Stimulated activated CD8-positive, alpha-beta memory T cell treated with anti-CD3 and anti-CD28 coated beads, Interleukin-12 subunit alpha, Interleukin-12 subunit beta, amount 100 ng/mL, for 4 hours (primary cell): ENCODE data around the gene DYSF.

Source experiments
- DNase-seq: peaks from one replicate; pipeline ENCODE4 v3.0.0-alpha.2; 2020; ENCODE audit warnings: low read depth

Gene DYSF

DNA sequence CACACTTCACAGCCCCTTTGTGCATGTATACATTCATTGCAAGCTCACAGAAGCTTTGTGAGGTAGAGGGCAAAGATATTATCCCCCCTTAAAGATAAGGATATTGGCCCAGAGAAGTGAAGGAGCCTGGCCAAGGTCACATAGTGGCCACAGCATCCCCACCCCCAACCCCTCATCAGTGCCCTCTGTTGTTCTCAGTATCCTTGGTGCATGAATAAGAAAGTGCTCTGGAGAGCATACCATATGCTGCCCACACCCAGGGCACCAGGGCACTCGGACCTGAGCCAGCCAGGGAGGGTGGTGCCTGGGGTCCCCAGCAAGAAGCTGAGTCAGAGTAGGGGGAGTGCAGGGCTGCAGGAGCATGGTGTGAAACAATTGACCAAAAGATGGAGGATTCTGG, 3.3 kb downstream of the DYSF start:
- no peak for DNase-seq

GRCh38 chr2:71457123-71457915, 4.0 kb downstream of the DYSF start:
- no peak for DNase-seq

DNA sequence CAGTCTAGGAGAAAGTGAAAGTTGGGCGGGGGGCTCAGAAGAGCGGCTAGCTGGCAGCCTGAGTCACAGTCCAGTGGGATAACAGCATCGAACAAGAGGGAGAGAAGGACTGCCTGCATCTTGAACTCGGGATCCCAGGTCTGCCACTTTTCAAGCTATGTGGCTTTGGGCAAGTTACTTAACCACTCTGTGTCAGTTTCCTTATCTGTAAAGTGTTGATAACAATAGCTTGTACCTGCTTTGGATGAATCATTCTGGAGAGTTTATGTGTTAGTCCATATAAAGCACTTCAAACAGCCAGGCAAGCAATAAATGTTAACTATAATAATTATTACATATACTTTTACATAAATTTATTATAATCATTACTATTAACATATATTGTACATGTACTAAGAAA, 4.6 kb downstream of the DYSF start:
- no peak for DNase-seq

GRCh38 chr2:71458413-71459083, 5.2 kb downstream of the DYSF start:
- no peak for DNase-seq

GRCh38 chr2:71459084-71459431, 5.7 kb downstream of the DYSF start:
- no peak for DNase-seq

DNA sequence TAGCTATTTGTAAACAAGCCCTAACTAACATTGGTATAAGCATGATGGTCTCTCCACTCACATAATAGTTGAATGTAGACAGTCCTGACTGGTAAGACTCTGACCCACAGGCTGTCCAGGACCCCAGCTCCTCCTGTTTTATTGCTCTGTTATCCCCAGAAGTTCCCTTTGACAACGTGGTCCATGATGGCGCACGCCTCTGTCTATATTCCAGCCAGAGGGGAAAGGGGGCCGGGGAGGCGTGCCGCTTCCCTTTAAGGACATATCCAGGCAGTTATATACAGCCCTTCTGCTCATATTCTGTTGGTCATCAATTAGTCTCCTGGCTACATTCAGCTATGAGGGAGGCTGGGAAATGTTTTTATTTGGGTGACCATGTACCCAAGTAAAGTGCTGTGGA, 6.7 kb downstream of the DYSF start:
- DNase-seq: no peak

GRCh38 chr2:71460595-71461303, 7.4 kb downstream of the DYSF start:
- DNase-seq: no peak

DNA sequence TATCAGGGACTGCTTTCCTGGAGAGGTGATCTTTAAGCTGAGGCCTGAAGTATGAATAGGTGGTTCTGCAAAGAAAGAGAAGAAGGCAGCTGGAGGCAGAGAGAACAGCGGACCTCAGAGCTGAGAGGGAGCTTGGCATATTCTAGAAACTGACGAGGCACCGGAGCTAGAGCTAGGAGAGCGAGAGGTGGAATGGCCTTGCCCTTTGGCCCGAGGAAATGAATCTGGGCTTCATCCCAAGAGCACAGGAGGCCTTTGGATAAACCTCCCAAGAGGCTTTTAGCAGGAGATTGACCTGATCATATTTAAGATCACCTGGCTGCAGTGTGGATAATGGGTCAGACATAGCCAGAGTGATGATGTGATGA, 7.9 kb downstream of the DYSF start:
- DNase-seq: no peak

- no peak for DNase-seq
Observed at GRCh38 chr2:71462056-71462605, 8.8 kb downstream of the DYSF start.

DNA sequence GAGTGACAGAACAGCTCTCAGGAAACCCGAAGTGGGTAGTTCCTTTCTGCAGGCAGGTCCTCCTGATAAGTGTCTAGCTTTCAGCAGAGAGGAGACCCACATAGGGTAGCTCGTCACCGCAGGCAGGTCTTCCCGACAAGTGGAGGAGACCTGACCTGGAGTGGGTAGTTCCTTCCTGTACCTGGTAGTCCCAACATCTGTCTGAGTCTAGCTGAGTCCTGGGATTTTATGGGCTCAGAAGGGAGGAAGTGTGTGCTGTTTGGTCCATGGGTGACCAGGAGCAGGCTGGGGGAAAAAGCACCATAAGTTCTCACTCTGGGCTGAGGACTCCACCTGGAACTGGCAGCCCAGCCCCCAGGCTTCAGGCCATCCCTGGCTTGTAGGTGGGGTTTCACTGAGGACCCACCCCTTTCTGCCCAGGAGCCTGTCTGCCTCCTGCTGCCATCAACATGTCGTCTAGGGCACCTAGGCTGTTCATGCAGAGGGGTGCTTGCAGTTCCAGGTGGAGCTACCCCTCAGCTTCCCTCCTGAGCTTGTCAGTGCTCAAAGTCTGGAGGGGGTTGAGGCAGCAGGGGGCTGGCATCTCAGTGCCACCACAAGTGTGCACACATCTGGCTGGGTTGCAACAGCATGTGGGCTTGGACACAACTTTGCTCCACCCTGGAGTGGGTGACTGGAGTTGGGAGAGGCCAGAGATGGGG, 9.4 kb downstream of the DYSF start:
- DNase-seq: no peak

DNA sequence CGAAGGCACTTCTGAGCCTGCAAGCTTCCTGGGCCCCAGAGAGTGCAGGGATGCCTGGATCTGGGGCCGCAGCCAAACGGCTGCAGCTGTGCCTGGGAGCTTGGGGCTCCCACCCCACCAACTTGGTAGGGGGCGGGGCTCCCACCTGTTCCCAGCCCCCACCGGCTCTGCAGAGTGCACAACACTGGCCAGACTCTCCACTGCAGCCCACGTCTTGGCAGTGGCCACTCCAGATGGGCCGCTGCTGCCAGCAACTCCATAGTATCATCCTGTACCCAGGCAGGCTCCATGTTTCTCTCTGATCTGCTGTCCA, 9.9 kb downstream of the DYSF start:
- no peak for DNase-seq

GRCh38 chr2:71464389-71464788, 11.0 kb downstream of the DYSF start:
- no peak for DNase-seq

DNA sequence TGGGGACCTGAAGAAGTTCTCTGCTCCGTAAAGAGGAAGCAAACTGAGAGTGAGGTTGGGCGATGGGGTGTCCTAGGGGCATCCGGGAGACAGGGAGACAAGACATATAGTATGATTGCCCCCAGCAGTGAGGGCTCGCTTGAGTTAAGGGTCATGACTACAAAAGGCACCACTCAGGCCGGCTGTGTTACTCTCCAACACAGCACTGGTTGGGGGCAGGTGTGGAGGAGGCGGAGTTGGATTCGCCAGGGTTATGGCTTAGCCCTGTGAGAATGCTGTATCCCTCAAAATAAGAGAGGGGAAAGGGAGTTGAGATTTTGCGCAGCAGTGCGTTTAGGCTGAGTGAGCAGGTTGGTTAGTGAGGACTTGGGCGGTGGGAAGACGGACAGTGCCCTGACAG, 12.0 kb downstream of the DYSF start:
- DNase-seq: no peak

GRCh38 chr2:71465961-71466300, 12.6 kb downstream of the DYSF start:
- DNase-seq: no peak

DNA sequence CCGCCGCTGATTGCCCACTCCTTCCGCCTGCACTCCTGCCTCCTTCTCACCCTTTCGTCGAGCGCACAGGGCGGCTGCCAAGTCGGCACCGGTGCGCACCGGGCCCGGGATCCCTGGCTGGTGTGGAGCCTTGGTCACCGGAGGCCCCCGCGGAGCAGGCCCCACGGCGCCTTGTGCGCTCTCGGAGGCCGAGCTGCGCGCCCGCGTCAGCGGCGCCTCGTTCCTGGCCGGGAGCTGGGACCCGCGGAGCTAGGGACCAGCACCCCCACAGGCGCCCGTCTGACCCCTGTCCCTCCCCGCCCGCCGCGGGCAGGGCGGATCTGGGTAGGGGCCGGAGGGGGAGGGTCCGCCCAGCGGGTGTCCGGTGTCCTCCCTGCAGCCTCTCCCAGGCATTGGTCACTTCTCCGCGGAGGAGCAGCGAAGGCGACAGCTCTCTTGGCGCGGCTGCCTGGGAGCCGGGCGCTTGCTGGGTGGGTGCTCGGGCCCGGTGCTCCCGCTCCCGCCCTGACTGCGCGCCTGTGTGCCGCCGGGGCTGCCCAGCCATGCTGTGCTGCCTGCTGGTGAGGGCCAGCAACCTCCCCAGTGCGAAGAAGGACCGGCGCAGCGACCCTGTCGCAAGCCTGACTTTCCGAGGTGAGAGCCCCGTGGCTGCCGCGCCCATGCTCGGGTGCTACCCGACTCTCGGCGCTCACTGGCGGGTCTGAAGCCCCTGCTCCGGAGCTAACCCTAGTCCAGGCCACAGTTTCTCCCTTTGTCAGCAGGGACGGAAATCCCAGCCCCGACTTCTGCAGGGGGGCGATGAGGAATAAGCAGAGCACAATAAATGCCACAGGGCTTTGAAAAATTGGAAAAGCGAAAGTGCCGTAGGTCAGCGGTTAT, 13.2 kb downstream of the DYSF start:
- no peak for DNase-seq

GRCh38 chr2:71467180-71467815, 13.9 kb downstream of the DYSF start:
- DNase-seq: no peak

GRCh38 chr2:71468279-71469015, 15.1 kb downstream of the DYSF start:
- no peak for DNase-seq

- DNase-seq: no peak
Observed at GRCh38 chr2:71469403-71470398, 16.3 kb downstream of the DYSF start.

DNA sequence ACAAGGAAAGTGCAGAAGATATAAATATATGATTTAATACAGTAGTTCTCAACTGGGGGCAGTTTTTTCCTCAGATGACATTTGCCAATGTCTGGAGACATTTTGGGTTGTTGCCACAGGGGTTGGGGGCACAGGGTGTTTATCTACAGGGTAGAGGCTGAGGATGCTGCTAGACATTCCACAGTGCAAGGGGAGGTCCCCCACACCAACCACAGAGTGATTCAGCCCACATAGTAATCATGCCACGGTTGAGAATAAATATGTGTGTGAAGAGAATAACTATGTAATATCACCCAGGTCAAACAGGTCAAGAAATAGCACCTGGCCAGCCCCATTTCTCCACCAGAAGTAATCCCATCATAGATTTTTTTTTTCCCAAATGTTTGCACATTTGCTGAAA, 17.9 kb downstream of the DYSF start:
- no peak for DNase-seq
